Calu3 (cell line): ENCODE results near the gene BAIAP3. TPM values are rescaled to one million over a fixed set of nuclear protein-coding genes. Genes with fewer than 3 reads are reported as not detected.

ENCODE experiments used
- BruUV-seq: library from RNA; stranded (reverse); fragments of 400-500 nt; replicated peaks from 2 replicates; lab custom pipeline; 2021; lab: Mats Ljungman, UMichigan
- CTCF ChIA-PET: fragments of 300-600 bp; sonication (Branson Sonifier 250); formaldehyde crosslinking; loops from one replicate; lab custom pipeline; 2022; ENCODE audit warnings: antibody characterized with exemption; lab: Charles Lee
- DNase-seq: peaks from one replicate; pipeline ENCODE4 v3.0.0; 2022
- H3K27ac Mint-ChIP-seq: one replicate; pipeline ENCODE4 v1.8.0; 2022; ENCODE audit warnings: mixed read lengths; ENCODE audit not compliant: unreplicated experiment
- H3K27me3 Mint-ChIP-seq: one replicate; pipeline ENCODE4 v1.8.0; 2022; ENCODE audit warnings: mixed read lengths; ENCODE audit not compliant: unreplicated experiment
- H3K36me3 Mint-ChIP-seq: one replicate; pipeline ENCODE4 v1.8.0; 2022; ENCODE audit warnings: mild to moderate bottlenecking, moderate library complexity, mixed read lengths; ENCODE audit not compliant: insufficient read depth, unreplicated experiment
- H3K4me1 Mint-ChIP-seq: one replicate; pipeline ENCODE4 v1.8.0; 2022; ENCODE audit warnings: mild to moderate bottlenecking, low read depth, mixed read lengths; ENCODE audit not compliant: unreplicated experiment
- H3K4me3 Mint-ChIP-seq: one replicate; pipeline ENCODE4 v1.8.0; 2022; ENCODE audit warnings: mild to moderate bottlenecking, low read depth, moderate library complexity, mixed read lengths; ENCODE audit not compliant: unreplicated experiment
- H3K9me3 Mint-ChIP-seq: one replicate; pipeline ENCODE4 v1.8.0; 2022; ENCODE audit warnings: low read depth, mixed read lengths; ENCODE audit not compliant: unreplicated experiment
- intact Hi-C: fragments of 100-400 bp; cut with micrococcal nuclease; formaldehyde crosslinking; loops from one replicate; pipeline ENCODE4 v1.10.0; 2022; ENCODE audit not compliant: unreplicated experiment
- total RNA-seq: library from RNA; stranded (reverse); gene quantifications from 2 replicates; pipeline ENCODE4 v1.2.3, GENCODE V29; 2022
- TF ChIP-seq, protein P1 (sequence below): fragments of 200-600 bp; IDR thresholded peaks from one replicate; pipeline ENCODE4 v1.8.0; 2022; ENCODE audit warnings: antibody characterized with exemption; ENCODE audit not compliant: unreplicated experiment

The BAIAP3 gene
- total RNA-seq, 1 experiment from 2014 or later = 2.4 TPM

DNA sequence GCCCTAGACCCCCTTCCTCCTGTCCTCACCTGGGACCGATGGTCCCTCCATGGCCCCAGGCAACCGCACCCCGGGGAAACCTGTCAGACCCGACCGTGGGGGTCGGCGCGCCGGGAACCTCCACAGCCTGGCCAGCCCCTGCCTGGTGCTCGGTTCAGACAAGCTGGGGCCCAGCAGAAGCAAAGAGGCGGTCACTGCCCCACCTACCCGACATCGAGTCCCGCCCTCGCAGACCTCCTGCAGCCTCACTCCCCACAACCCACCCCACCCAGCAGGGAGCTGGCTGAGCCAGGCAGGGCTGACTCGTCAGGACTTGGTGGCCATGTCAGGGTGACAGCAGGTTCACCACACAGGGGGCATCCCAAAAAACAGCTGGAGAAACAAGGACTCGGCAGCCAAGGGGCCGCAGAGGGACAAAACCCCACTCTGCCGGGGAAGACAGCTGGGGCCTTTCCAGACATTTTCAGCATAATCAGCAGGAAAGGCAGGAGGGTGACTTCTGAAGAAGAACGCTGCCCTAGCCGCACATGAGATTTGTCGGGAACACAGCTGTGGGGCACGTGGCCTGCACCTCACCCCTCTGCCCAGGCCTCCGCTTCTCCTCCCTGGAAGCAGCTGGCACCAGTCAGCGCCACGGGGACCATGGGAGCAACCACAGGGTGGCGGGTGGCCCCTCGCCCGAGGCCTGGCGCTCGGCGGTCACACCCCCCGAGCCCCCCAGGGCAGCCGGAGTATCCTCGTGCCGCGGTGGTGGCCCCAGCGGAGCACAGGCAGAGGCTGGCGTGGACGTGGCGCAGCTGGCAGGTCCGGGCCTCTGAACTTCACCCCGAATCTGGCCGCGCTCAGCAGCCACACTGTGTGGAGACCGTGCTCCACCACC is 41.2 kb downstream of the BAIAP3 start:
- intact Hi-C loops = no loop called here
- no TSS peak for BruUV-seq
- no peaks in the 10 kb centered on the region for H3K27me3 Mint-ChIP-seq
- CTCF ChIA-PET = no interaction called here
- H3K27ac Mint-ChIP-seq = no peak overlapping the region
- peaks cover 16% of the 10 kb centered on the region for H3K4me1 Mint-ChIP-seq
- no peak overlapping the region for H3K4me3 Mint-ChIP-seq
- no peak for DNase-seq
- TF ChIP-seq, protein P1, sequence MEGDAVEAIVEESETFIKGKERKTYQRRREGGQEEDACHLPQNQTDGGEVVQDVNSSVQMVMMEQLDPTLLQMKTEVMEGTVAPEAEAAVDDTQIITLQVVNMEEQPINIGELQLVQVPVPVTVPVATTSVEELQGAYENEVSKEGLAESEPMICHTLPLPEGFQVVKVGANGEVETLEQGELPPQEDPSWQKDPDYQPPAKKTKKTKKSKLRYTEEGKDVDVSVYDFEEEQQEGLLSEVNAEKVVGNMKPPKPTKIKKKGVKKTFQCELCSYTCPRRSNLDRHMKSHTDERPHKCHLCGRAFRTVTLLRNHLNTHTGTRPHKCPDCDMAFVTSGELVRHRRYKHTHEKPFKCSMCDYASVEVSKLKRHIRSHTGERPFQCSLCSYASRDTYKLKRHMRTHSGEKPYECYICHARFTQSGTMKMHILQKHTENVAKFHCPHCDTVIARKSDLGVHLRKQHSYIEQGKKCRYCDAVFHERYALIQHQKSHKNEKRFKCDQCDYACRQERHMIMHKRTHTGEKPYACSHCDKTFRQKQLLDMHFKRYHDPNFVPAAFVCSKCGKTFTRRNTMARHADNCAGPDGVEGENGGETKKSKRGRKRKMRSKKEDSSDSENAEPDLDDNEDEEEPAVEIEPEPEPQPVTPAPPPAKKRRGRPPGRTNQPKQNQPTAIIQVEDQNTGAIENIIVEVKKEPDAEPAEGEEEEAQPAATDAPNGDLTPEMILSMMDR = no peak
- H3K9me3 Mint-ChIP-seq = no peaks in the 10 kb centered on the region
- peaks cover 21% of the 10 kb centered on the region for H3K36me3 Mint-ChIP-seq

DNA sequence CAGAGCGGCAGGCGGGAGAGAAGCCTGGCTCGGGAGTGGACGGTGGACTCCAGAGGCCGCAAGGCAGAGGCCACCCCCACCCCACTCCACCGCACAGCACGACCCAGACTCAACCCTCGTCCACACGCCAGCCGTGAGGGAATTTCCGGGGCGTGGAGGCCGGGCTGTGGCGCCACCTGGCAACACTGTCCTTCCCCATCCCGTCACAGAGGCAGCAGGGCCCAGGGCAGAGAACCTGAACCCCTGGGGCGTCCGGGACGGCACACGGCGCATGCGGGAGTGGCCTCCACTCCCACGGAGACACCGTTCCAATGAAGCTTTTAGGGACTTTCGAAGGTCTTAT is 41.8 kb downstream of the BAIAP3 start:
- peaks cover 26% of the 10 kb centered on the region for H3K36me3 Mint-ChIP-seq
- TF ChIP-seq, protein P1 = no peak
- H3K4me3 Mint-ChIP-seq = no peak overlapping the region
- intact Hi-C loops = no loop called here
- no peak overlapping the region for H3K27ac Mint-ChIP-seq
- H3K9me3 Mint-ChIP-seq = no peaks in the 10 kb centered on the region
- CTCF ChIA-PET = no interaction called here
- H3K4me1 Mint-ChIP-seq = peaks cover 16% of the 10 kb centered on the region
- no TSS peak for BruUV-seq
- no peaks in the 10 kb centered on the region for H3K27me3 Mint-ChIP-seq
- DNase-seq = no peak

DNA sequence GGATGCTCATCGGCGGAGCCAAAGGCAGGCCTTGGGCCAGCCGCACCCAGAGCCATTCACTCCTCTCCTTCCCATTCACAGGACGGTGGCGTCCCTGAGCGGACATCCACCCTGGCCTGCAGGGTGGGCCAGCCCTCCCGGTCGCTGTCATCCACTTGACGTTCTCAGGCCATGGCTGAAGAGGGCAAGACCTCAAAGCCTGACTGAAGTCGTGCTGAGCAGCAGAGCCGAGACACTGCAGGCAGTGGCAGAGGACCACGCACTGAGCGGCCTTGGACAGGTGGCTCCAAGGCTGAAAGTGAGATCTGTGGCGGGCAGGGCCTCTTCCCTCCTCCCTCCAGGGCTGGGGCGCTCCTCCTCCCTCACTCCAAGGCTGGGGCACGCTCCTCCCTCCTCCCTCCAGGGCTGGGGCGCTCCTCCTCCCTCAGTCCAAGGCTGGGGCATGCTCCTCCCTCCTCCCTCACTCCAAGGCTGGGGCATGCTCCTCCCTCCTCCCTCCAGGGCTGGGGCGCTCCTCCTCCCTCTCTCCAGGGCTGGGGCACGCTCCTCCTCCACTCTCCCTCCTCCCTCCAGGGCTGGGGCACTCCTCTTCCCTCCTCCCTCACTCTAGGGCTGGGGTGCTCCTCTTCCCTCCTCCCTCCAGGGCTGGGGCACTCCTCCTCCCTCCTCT is 42.4 kb downstream of the BAIAP3 start:
- Mint-ChIP-seq H3K9me3 (no peaks in the 10 kb centered on the region), H3K4me1 (peaks cover 16% of the 10 kb centered on the region), H3K27me3 (no peaks in the 10 kb centered on the region), H3K4me3 (no peak overlapping the region), H3K36me3 (peaks cover 28% of the 10 kb centered on the region), H3K27ac (no peak overlapping the region)
- intact Hi-C loops = no loop called here
- CTCF ChIA-PET = no interaction called here
- no peak for DNase-seq
- no TSS peak for BruUV-seq
- TF ChIP-seq, protein P1 = no peak

DNA sequence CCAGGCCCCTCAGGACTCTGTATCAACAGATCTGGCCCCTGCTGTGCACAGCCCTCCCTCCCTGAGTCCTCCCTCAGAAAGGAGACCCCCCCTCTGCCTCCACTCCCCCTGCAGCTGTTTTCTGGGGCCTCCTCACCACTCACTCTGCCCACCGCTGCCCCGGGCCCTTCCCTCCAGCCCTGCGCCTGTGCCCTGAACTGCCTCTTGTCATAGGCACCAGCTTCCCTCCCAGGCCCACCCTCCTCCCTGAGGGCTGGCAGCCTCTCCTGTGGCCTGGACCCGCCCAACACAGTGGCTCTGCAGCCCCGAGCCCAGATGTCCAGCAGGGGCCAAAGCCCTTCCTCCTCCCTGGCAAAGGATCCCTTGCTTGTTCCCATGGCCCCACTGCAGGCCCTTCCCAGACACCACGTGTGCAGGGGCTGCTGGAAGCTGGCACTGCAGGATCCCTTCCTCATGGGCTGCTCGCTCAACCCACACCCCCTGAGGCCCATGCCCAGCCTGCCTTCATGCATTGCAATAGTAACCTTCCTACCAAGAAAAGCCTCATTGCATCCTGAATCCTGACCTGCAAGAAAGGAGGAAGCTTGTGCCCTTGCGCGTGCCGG is 44.1 kb downstream of the BAIAP3 start:
- intact Hi-C loops = no loop called here
- peaks cover 16% of the 10 kb centered on the region for H3K4me1 Mint-ChIP-seq
- DNase-seq = no peak
- H3K36me3 Mint-ChIP-seq = peaks cover 28% of the 10 kb centered on the region
- BruUV-seq = no TSS peak
- peak overlapping the region; percentile 73 for H3K4me3 Mint-ChIP-seq
- no peak overlapping the region for H3K27ac Mint-ChIP-seq
- CTCF ChIA-PET = interaction anchor here (0.6 to 1.7 kb wide), 2 partner anchors 12 to 14 kb away, joined by 3 to 4 read pairs; no protein-coding TSS in a partner anchor
- H3K9me3 Mint-ChIP-seq = no peaks in the 10 kb centered on the region
- H3K27me3 Mint-ChIP-seq = no peaks in the 10 kb centered on the region
- TF ChIP-seq, protein P1 = no peak
